ENCODE results near the gene CSNK1G1.
"Not testable (repeated sequence)": the region's sequence is repeated elsewhere in the genome, so short reads cannot be mapped to it uniquely, and the experiment has no call there.

CSNK1G1 gene

DNA sequence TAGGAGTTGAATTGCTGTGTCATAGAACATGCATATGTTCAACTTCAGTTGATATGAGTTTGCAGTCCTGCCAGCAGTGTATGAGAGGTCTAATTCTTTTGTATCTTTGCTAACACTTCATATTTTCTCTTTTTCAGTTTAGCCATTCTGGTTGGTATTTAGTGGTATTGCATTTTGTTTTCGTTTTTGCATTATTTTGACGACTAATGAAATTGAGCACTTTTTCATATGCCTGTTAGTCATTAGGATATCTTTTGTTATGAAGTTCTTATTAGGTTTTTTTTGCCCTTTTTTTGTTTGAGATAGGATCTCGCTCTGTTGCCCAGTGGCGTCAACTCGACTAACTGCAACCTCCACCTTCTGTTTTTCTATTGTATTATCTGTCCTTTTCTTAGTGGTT lies 40.8 kb upstream of the CSNK1G1 start:
- Histone ChIP-seq H3K9me2 (replicated peaks; ENCODE audit: control insufficient read depth, low read length) (no peaks in the 10 kb centered on the region), H3F3A (ENCODE audit: control insufficient read depth, insufficient read depth) (no peaks in the 10 kb centered on the region), H4K20me1 (ENCODE audit: control insufficient read depth, insufficient read depth, low read depth, low read length) (no peaks in the 10 kb centered on the region), H3K79me2 (ENCODE audit: control insufficient read depth, low read length) (no peaks in the 10 kb centered on the region), H3K4me1 (ENCODE audit: control insufficient read depth, low read length) (no peaks in the 10 kb centered on the region), H3K4me2 (ENCODE audit: low read length) (no peak overlapping the region), H3K9me3 (ENCODE audit: control insufficient read depth, insufficient read depth, low read length) (no peaks in the 10 kb centered on the region), H3K4me3 (ENCODE audit: low read length) (no peak overlapping the region), H3K27me3 (ENCODE audit: control insufficient read depth, low read length) (no peaks in the 10 kb centered on the region), H3K27ac (ENCODE audit: low read depth, low read length) (no peak overlapping the region), H3K36me3 (ENCODE audit: control insufficient read depth, low read length) (peaks cover 20% of the 10 kb centered on the region)
- TF ChIP-seq, protein P1, sequence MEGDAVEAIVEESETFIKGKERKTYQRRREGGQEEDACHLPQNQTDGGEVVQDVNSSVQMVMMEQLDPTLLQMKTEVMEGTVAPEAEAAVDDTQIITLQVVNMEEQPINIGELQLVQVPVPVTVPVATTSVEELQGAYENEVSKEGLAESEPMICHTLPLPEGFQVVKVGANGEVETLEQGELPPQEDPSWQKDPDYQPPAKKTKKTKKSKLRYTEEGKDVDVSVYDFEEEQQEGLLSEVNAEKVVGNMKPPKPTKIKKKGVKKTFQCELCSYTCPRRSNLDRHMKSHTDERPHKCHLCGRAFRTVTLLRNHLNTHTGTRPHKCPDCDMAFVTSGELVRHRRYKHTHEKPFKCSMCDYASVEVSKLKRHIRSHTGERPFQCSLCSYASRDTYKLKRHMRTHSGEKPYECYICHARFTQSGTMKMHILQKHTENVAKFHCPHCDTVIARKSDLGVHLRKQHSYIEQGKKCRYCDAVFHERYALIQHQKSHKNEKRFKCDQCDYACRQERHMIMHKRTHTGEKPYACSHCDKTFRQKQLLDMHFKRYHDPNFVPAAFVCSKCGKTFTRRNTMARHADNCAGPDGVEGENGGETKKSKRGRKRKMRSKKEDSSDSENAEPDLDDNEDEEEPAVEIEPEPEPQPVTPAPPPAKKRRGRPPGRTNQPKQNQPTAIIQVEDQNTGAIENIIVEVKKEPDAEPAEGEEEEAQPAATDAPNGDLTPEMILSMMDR (IDR thresholded peaks at IDR 0.05; ENCODE audit: low read depth, low read length, poor library complexity, severe bottlenecking) = no peak
- no peak for TF ChIP-seq EZH2phosphoT487 (IDR thresholded peaks at IDR 0.05; ENCODE audit: borderline replicate concordance, low read length)

DNA sequence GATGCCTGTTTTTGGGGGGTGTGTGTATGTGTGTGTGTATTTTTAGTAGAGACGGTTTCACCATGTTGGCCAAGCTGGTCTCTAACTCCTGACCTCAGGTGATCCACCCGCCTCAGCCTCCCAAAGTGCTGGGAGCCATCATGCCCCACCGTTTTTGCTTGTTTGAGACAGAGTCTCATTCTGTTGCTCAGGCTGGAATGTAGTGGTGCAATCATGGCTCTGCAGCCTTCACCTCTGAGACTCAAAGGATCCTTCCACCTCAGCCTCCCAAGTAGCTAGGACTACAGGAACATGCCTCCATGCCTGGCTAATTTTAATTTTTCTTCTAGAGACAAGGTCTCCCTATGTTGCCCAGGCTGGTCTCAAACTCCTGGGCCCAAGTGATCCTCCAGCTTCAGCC lies 36.5 kb upstream of the CSNK1G1 start:
- H3K27ac ChIP-seq (ENCODE audit: low read depth, low read length); H3K4me1 ChIP-seq (ENCODE audit: control insufficient read depth, low read length); H4K20me1 ChIP-seq (ENCODE audit: control insufficient read depth, insufficient read depth, low read depth, low read length); H3K9me2 ChIP-seq (replicated peaks; ENCODE audit: control insufficient read depth, low read length); H3K9me3 ChIP-seq (ENCODE audit: control insufficient read depth, insufficient read depth, low read length); H3K27me3 ChIP-seq (ENCODE audit: control insufficient read depth, low read length); H3K4me2 ChIP-seq (ENCODE audit: low read length); H3F3A ChIP-seq (ENCODE audit: control insufficient read depth, insufficient read depth); H3K4me3 ChIP-seq (ENCODE audit: low read length): not testable (repeated sequence)
- Histone ChIP-seq H3K36me3 (ENCODE audit: control insufficient read depth, low read length) (peaks cover 14% of the 10 kb centered on the region; the same call in 1 of the 2 replicates), H3K79me2 (ENCODE audit: control insufficient read depth, low read length) (peaks cover 18% of the 10 kb centered on the region)

DNA sequence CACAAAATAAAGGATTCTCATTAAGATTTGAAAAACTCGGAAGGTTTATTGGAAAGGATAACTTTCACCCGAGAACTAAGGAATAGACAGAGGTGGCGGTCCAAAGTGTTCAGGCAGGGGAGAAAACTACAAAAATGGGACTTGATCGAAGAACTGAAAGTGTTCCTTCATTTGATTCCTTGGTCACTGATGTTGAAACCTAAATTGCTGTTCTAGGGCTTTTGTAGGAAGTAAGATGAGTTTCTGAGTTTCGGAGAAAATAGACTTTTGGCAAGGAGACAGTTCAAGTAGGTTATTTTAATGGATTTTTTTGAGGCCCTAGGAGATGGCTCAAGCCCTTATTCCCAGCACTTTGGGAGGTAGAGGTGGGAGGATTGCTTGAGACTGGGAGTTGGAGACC lies 33.1 kb upstream of the CSNK1G1 start:
- Histone ChIP-seq H4K20me1 (ENCODE audit: control insufficient read depth, insufficient read depth, low read depth, low read length) (no peaks in the 10 kb centered on the region), H3K4me1 (ENCODE audit: control insufficient read depth, low read length) (peaks cover 16% of the 10 kb centered on the region), H3K27ac (ENCODE audit: low read depth, low read length) (no peak overlapping the region), H3K4me2 (ENCODE audit: low read length) (peak overlapping the region; percentile 54), H3K27me3 (ENCODE audit: control insufficient read depth, low read length) (no peaks in the 10 kb centered on the region), H3F3A (ENCODE audit: control insufficient read depth, insufficient read depth) (peaks cover 7% of the 10 kb centered on the region), H3K79me2 (ENCODE audit: control insufficient read depth, low read length) (peaks cover 24% of the 10 kb centered on the region), H3K36me3 (ENCODE audit: control insufficient read depth, low read length) (no peaks in the 10 kb centered on the region), H3K9me2 (replicated peaks; ENCODE audit: control insufficient read depth, low read length) (no peaks in the 10 kb centered on the region), H3K4me3 (ENCODE audit: low read length) (peak overlapping the region; percentile 78), H3K9me3 (ENCODE audit: control insufficient read depth, insufficient read depth, low read length) (no peaks in the 10 kb centered on the region)
- TF ChIP-seq, protein P1 (IDR thresholded peaks at IDR 0.05; ENCODE audit: low read depth, low read length, poor library complexity, severe bottlenecking) = no peak
- TF ChIP-seq EZH2phosphoT487 (IDR thresholded peaks at IDR 0.05; ENCODE audit: borderline replicate concordance, low read length) = no peak

DNA sequence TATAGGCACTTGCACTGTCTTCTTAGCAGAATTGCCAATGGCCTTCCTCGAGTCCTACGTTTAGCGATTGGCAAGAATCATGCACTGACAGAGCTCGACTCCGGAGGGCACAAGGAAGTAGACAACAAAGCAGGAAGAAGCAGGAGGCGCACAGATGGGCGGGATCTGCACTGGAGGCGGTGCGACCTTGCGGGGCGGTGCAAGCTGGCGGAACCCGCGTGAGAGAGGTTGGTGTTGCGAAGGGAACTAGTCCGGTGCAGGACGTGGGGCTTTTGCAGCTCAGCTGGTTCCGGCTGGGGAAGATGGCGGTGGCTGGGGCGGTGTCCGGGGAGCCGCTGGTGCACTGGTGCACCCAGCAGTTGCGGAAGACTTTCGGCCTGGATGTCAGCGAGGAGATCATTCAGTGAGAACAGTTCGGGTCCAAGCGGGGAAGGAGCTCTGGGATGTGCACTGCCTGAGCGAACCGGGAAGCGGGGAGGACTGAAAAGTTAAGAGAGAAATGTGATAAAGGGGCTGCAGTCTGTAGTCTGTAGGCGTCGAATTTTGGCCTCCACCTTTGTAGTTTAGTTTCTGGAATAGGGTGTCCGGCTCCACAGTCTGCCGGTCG lies 31.7 kb upstream of the CSNK1G1 start, which contains the start of gene TRIP4:
Gene TRIP4 (plus strand): TSS at position 275 of the 607 bp plus-strand sequence. CDS start 28 bp downstream, at position 303.
- Histone ChIP-seq H3K27ac (ENCODE audit: low read depth, low read length) (peak within 1 kb of the TSS; percentile 10; the same call in 1 of the 2 replicates), H3K27me3 (ENCODE audit: control insufficient read depth, low read length) (no peaks in the 10 kb centered on the region), H3K9me2 (replicated peaks; ENCODE audit: control insufficient read depth, low read length) (no peaks in the 10 kb centered on the region), H3K9me3 (ENCODE audit: control insufficient read depth, insufficient read depth, low read length) (no peaks in the 10 kb centered on the region), H4K20me1 (ENCODE audit: control insufficient read depth, insufficient read depth, low read depth, low read length) (no peaks in the 10 kb centered on the region), H3K36me3 (ENCODE audit: control insufficient read depth, low read length) (no peaks in the 10 kb centered on the region), H3K4me1 (ENCODE audit: control insufficient read depth, low read length) (peaks cover 16% of the 10 kb centered on the region), H3K4me2 (ENCODE audit: low read length) (peak within 1 kb of the TSS; percentile 54), H3F3A (ENCODE audit: control insufficient read depth, insufficient read depth) (peaks cover 7% of the 10 kb centered on the region), H3K79me2 (ENCODE audit: control insufficient read depth, low read length) (peaks cover 24% of the 10 kb centered on the region), H3K4me3 (ENCODE audit: low read length) (peak within 1 kb of the TSS; percentile 78)
- no peak for TF ChIP-seq EZH2phosphoT487 (IDR thresholded peaks at IDR 0.05; ENCODE audit: borderline replicate concordance, low read length)
- TF ChIP-seq, protein P1 (IDR thresholded peaks at IDR 0.05; ENCODE audit: low read depth, low read length, poor library complexity, severe bottlenecking) = no peak
